HEK293 (cell line): ENCODE measurements around the gene NCKAP5.

ENCODE experiments used
- PRDM1 ChIP-seq: fragments of 450-650 bp; formaldehyde crosslinking; IDR thresholded peaks from 2 replicates; pipeline ENCODE4; 2016; ENCODE audit warnings: missing biosample characterization, missing genetic modification characterization
- ZNF214 ChIP-seq: fragments of 450-650 bp; formaldehyde crosslinking; IDR thresholded peaks from 2 replicates; pipeline ENCODE4 v1.5.1; 2017; ENCODE audit warnings: missing biosample characterization, mild to moderate bottlenecking, missing genetic modification characterization, borderline replicate concordance
- ZNF266 ChIP-seq: fragments of 450-650 bp; formaldehyde crosslinking; IDR thresholded peaks from 2 replicates; pipeline ENCODE4 v1.5.1; 2016; ENCODE audit warnings: missing biosample characterization, missing genetic modification characterization, low read depth
- ZNF324 ChIP-seq: fragments of 450-650 bp; formaldehyde crosslinking; IDR thresholded peaks from 2 replicates; pipeline ENCODE4 v1.5.1; 2016; ENCODE audit warnings: missing biosample characterization, missing genetic modification characterization
- ZNF707 ChIP-seq: fragments of 450-650 bp; formaldehyde crosslinking; IDR thresholded peaks from 2 replicates; pipeline ENCODE4 v1.5.1; 2016; ENCODE audit warnings: missing biosample characterization, missing genetic modification characterization
- ZSCAN30 ChIP-seq: fragments of 450-650 bp; IDR thresholded peaks from 2 replicates; pipeline ENCODE4 v1.5.1; 2018; ENCODE audit warnings: missing biosample characterization, mild to moderate bottlenecking, missing genetic modification characterization, moderate library complexity
- TF ChIP-seq, protein P1 (sequence below): fragments of 450-650 bp; formaldehyde crosslinking; IDR thresholded peaks from 2 replicates; pipeline ENCODE4 v1.5.1; 2016; ENCODE audit warnings: missing biosample characterization, missing genetic modification characterization
- TF ChIP-seq, protein P2 (sequence below): fragments of 450-650 bp; formaldehyde crosslinking; IDR thresholded peaks from 2 replicates; pipeline ENCODE4 v1.5.1; 2016; ENCODE audit warnings: missing biosample characterization, missing genetic modification characterization
- TF ChIP-seq, protein P3 (sequence below): fragments of 450-650 bp; formaldehyde crosslinking; IDR thresholded peaks from 2 replicates; pipeline ENCODE4 v1.5.1; 2016; ENCODE audit warnings: missing biosample characterization, missing genetic modification characterization, low read depth
- TF ChIP-seq, protein P4 (sequence below): fragments of 450-650 bp; formaldehyde crosslinking; IDR thresholded peaks from 2 replicates; pipeline ENCODE4 v1.5.1; 2016; ENCODE audit warnings: missing biosample characterization, missing genetic modification characterization
- TF ChIP-seq, protein P5 (sequence below): fragments of 450-650 bp; formaldehyde crosslinking; IDR thresholded peaks from 2 replicates; pipeline ENCODE4 v1.5.1; 2016; ENCODE audit warnings: missing biosample characterization, missing genetic modification characterization, borderline replicate concordance

DNA sequence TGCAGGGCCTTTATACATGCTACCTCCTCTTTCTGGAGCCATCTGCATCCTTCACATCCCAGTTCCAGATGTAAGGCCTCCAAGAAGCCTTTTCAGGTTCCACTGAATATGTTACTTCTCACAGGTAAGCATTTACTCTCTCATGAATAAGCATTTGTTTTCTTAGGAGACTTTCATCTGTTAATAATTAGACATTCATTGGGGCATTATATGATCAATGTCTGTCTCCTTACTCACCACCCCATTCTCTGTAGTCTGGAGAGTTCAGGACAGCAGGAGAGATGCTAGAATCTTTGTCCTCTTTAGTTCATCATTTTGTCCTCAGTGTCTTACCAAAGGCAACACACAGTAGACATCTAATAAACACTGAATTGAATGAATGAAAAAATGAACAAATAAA is 185.7 kb downstream of the NCKAP5 start:
- TF ChIP-seq, protein P1, sequence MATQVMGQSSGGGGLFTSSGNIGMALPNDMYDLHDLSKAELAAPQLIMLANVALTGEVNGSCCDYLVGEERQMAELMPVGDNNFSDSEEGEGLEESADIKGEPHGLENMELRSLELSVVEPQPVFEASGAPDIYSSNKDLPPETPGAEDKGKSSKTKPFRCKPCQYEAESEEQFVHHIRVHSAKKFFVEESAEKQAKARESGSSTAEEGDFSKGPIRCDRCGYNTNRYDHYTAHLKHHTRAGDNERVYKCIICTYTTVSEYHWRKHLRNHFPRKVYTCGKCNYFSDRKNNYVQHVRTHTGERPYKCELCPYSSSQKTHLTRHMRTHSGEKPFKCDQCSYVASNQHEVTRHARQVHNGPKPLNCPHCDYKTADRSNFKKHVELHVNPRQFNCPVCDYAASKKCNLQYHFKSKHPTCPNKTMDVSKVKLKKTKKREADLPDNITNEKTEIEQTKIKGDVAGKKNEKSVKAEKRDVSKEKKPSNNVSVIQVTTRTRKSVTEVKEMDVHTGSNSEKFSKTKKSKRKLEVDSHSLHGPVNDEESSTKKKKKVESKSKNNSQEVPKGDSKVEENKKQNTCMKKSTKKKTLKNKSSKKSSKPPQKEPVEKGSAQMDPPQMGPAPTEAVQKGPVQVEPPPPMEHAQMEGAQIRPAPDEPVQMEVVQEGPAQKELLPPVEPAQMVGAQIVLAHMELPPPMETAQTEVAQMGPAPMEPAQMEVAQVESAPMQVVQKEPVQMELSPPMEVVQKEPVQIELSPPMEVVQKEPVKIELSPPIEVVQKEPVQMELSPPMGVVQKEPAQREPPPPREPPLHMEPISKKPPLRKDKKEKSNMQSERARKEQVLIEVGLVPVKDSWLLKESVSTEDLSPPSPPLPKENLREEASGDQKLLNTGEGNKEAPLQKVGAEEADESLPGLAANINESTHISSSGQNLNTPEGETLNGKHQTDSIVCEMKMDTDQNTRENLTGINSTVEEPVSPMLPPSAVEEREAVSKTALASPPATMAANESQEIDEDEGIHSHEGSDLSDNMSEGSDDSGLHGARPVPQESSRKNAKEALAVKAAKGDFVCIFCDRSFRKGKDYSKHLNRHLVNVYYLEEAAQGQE (tag by site-specific recombination), result no peak
- TF ChIP-seq, protein P2, sequence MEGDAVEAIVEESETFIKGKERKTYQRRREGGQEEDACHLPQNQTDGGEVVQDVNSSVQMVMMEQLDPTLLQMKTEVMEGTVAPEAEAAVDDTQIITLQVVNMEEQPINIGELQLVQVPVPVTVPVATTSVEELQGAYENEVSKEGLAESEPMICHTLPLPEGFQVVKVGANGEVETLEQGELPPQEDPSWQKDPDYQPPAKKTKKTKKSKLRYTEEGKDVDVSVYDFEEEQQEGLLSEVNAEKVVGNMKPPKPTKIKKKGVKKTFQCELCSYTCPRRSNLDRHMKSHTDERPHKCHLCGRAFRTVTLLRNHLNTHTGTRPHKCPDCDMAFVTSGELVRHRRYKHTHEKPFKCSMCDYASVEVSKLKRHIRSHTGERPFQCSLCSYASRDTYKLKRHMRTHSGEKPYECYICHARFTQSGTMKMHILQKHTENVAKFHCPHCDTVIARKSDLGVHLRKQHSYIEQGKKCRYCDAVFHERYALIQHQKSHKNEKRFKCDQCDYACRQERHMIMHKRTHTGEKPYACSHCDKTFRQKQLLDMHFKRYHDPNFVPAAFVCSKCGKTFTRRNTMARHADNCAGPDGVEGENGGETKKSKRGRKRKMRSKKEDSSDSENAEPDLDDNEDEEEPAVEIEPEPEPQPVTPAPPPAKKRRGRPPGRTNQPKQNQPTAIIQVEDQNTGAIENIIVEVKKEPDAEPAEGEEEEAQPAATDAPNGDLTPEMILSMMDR (tag by site-specific recombination), result no peak
- no peak for TF ChIP-seq ZNF324
- TF ChIP-seq ZNF266 (tag by site-specific recombination), result no peak
- TF ChIP-seq PRDM1 (tag by site-specific recombination), result no peak
- TF ChIP-seq, protein P3, sequence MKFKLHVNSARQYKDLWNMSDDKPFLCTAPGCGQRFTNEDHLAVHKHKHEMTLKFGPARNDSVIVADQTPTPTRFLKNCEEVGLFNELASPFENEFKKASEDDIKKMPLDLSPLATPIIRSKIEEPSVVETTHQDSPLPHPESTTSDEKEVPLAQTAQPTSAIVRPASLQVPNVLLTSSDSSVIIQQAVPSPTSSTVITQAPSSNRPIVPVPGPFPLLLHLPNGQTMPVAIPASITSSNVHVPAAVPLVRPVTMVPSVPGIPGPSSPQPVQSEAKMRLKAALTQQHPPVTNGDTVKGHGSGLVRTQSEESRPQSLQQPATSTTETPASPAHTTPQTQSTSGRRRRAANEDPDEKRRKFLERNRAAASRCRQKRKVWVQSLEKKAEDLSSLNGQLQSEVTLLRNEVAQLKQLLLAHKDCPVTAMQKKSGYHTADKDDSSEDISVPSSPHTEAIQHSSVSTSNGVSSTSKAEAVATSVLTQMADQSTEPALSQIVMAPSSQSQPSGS, result no peak
- TF ChIP-seq, protein P4, sequence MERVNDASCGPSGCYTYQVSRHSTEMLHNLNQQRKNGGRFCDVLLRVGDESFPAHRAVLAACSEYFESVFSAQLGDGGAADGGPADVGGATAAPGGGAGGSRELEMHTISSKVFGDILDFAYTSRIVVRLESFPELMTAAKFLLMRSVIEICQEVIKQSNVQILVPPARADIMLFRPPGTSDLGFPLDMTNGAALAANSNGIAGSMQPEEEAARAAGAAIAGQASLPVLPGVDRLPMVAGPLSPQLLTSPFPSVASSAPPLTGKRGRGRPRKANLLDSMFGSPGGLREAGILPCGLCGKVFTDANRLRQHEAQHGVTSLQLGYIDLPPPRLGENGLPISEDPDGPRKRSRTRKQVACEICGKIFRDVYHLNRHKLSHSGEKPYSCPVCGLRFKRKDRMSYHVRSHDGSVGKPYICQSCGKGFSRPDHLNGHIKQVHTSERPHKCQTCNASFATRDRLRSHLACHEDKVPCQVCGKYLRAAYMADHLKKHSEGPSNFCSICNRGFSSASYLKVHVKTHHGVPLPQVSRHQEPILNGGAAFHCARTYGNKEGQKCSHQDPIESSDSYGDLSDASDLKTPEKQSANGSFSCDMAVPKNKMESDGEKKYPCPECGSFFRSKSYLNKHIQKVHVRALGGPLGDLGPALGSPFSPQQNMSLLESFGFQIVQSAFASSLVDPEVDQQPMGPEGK (tag by site-specific recombination), result no peak
- TF ChIP-seq ZNF214 (tag by site-specific recombination), result no peak
- no peak for TF ChIP-seq ZNF707 (tag by site-specific recombination)
- TF ChIP-seq, protein P5, sequence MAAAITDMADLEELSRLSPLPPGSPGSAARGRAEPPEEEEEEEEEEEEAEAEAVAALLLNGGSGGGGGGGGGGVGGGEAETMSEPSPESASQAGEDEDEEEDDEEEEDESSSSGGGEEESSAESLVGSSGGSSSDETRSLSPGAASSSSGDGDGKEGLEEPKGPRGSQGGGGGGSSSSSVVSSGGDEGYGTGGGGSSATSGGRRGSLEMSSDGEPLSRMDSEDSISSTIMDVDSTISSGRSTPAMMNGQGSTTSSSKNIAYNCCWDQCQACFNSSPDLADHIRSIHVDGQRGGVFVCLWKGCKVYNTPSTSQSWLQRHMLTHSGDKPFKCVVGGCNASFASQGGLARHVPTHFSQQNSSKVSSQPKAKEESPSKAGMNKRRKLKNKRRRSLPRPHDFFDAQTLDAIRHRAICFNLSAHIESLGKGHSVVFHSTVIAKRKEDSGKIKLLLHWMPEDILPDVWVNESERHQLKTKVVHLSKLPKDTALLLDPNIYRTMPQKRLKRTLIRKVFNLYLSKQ (tag by site-specific recombination), result no peak
- no peak for TF ChIP-seq ZSCAN30 (tag by site-specific recombination)
